Measurements from ENCODE around the gene BORCS6. TPM values are rescaled to one million over a fixed set of nuclear protein-coding genes. Genes with fewer than 3 reads are reported as not detected.

BORCS6 gene
- total and polyA plus RNA-seq, 4 donors = 4.1 to 6.8 (median 5.7) TPM

- peak overlapping the region; percentile 97 to 99 for H3K27ac ChIP-seq (ENCODE audit: low read depth in 1 of 2, low read length in 2 of 2)
- peak overlapping the region; percentile 69 to 99 (median 89) for H3K4me3 ChIP-seq (ENCODE audit: low read depth in 1 of 3, low read length in 3 of 3)
- WGBS = 15% methylated on average over 14 of the region's 14 CpGs
- H3K4me1 ChIP-seq (ENCODE audit: control insufficient read depth in 4 of 4, insufficient read depth in 4 of 4, low read length in 3 of 4) = peaks cover 14 to 64% (median 39%) of the 10 kb centered on the region in 4 donors
- DNase-seq (ENCODE audit: low spot score) = no peak
- H3K27me3 ChIP-seq (ENCODE audit: control insufficient read depth in 4 of 4, insufficient read depth in 4 of 4, low read length in 3 of 4) = no peaks in the 10 kb centered on the region
- no peaks in the 10 kb centered on the region for H3K9me3 ChIP-seq (ENCODE audit: control insufficient read depth in 4 of 4, low read length in 3 of 4)
- peak overlapping the region; percentile 88 to 100 for H3K9ac ChIP-seq (ENCODE audit: low read depth in 1 of 2, low read length in 2 of 2)
- no peak for TF ChIP-seq MAX (IDR thresholded peaks at IDR 0.05)
- TF ChIP-seq YY1 (IDR thresholded peaks at IDR 0.05) = no peak
- TF ChIP-seq HNF4A (conservative IDR thresholded peaks at IDR 0.05) = no peak
- H3K36me3 ChIP-seq (ENCODE audit: control insufficient read depth in 4 of 4, insufficient read depth in 3 of 4, low read depth in 1 of 4, low read length in 3 of 4) = peaks cover 3 to 8% (median 6%) of the 10 kb centered on the region in 4 donors
These were observed 34.6 kb downstream of the BORCS6 start for GRCh38 chr17:8155231-8155995.

DNA sequence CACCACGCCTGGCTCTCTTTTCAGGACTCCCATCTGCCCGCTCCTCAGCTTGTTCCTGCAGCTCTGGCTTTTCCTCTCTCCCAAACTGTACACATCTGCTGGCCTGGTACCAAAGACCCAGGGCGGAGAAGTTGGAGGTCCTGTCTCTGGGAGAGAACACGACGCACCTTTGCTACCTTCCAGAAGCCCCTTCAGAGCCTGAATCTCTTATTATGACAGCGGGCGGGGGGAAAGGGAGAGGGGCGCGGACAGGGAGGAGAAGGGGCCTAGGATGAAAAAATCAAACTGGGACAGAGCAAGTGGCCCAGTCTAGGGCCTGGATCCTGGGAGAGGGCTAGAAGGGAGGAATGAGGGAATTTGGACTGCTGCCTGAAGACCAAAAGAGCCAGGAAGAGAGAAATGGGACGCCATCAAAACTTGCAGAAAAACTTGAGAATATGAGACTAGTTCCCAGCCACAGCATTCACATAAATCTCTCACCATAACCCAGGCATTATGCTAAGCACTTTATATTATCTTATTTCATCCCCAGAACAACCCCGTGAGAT is 35.3 kb downstream of the BORCS6 start:
- TF ChIP-seq, protein P1, sequence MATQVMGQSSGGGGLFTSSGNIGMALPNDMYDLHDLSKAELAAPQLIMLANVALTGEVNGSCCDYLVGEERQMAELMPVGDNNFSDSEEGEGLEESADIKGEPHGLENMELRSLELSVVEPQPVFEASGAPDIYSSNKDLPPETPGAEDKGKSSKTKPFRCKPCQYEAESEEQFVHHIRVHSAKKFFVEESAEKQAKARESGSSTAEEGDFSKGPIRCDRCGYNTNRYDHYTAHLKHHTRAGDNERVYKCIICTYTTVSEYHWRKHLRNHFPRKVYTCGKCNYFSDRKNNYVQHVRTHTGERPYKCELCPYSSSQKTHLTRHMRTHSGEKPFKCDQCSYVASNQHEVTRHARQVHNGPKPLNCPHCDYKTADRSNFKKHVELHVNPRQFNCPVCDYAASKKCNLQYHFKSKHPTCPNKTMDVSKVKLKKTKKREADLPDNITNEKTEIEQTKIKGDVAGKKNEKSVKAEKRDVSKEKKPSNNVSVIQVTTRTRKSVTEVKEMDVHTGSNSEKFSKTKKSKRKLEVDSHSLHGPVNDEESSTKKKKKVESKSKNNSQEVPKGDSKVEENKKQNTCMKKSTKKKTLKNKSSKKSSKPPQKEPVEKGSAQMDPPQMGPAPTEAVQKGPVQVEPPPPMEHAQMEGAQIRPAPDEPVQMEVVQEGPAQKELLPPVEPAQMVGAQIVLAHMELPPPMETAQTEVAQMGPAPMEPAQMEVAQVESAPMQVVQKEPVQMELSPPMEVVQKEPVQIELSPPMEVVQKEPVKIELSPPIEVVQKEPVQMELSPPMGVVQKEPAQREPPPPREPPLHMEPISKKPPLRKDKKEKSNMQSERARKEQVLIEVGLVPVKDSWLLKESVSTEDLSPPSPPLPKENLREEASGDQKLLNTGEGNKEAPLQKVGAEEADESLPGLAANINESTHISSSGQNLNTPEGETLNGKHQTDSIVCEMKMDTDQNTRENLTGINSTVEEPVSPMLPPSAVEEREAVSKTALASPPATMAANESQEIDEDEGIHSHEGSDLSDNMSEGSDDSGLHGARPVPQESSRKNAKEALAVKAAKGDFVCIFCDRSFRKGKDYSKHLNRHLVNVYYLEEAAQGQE (IDR thresholded peaks at IDR 0.05) = peak; percentile 11
- TF ChIP-seq FOXA2 (IDR thresholded peaks at IDR 0.05) (peak; percentile 2), RXRA (IDR thresholded peaks at IDR 0.05) (no peak), TAF1 (conservative IDR thresholded peaks at IDR 0.05) (peak; percentile 43), ZBTB33 (IDR thresholded peaks at IDR 0.05) (no peak), HNF4A (conservative IDR thresholded peaks at IDR 0.05) (no peak), FOXA1 (IDR thresholded peaks at IDR 0.05) (no peak), GABPA (IDR thresholded peaks at IDR 0.05 in 1 of 2, conservative IDR thresholded peaks at IDR 0.05 in 1 of 2) (no peak), MAX (IDR thresholded peaks at IDR 0.05) (no peak)
- TF ChIP-seq, protein P2, sequence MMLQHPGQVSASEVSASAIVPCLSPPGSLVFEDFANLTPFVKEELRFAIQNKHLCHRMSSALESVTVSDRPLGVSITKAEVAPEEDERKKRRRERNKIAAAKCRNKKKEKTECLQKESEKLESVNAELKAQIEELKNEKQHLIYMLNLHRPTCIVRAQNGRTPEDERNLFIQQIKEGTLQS (IDR thresholded peaks at IDR 0.05) = peak; percentile 34
- Histone ChIP-seq H3K27me3 (ENCODE audit: control insufficient read depth in 4 of 4, insufficient read depth in 4 of 4, low read length in 3 of 4) (no peaks in the 10 kb centered on the region), H3K9me3 (ENCODE audit: control insufficient read depth in 4 of 4, low read length in 3 of 4) (no peaks in the 10 kb centered on the region), H3K9ac (ENCODE audit: low read depth in 1 of 2, low read length in 2 of 2) (peak overlapping the region; percentile 88 to 100), H3K27ac (ENCODE audit: low read depth in 1 of 2, low read length in 2 of 2) (peak overlapping the region; percentile 97 to 99), H3K36me3 (ENCODE audit: control insufficient read depth in 4 of 4, insufficient read depth in 3 of 4, low read depth in 1 of 4, low read length in 3 of 4) (peaks cover 4 to 13% (median 7%) of the 10 kb centered on the region in 4 donors), H3K4me1 (ENCODE audit: control insufficient read depth in 4 of 4, insufficient read depth in 4 of 4, low read length in 3 of 4) (peaks cover 15 to 63% (median 40%) of the 10 kb centered on the region in 4 donors), H3K4me3 (ENCODE audit: low read depth in 1 of 3, low read length in 3 of 3) (peak overlapping the region; percentile 69 to 99 (median 89))
- 16% methylated on average over 11 of the region's 11 CpGs for WGBS
- DNase-seq (ENCODE audit: low spot score) = no peak

All from liver (tissue), 9 donors.